NAMALWA (cell line): ENCODE results near the gene JAKMIP1.
A peak's percentile ranks its signal among the peaks of the same experiment; 100 is the strongest.

ENCODE experiments used
- DNase-seq: peaks from one replicate; pipeline ENCODE4 v3.0.0-alpha.2; 2015; ENCODE audit warnings: low spot score

The JAKMIP1 gene

GRCh38 chr4:6119507-6120020 lies 80.8 kb downstream of the JAKMIP1 start:
- DNase-seq: no peak

GRCh38 chr4:6118201-6118600 lies 82.1 kb downstream of the JAKMIP1 start:
- DNase-seq: no peak

DNA sequence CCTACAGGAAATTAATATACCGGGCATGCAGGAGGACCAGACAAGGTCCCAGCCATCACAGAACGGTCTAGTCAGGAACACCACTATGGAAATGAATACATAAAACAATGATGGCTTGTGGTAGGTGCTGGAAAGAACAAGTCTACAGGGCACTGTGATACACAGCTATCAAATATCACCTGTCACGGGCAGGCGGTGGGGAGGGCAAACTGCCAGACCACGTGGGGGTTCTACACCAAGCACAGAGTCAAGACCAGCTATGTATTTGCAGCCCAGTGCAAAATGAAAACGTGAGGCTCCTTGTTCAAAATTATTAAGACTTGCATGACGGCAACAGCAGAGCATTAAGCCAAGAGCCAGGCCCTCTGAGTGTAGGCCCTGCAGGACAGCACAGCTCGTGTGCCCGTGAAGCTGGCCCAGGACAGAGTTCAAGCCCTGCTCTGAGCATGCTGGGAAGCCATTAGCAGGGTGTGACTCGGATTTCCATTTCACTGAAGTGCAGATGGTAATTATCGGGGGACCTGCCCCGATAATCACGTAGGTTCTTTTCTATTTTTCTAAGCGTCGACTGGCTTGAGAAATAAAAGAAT lies 83.6 kb downstream of the JAKMIP1 start:
- DNase-seq: no peak

DNA sequence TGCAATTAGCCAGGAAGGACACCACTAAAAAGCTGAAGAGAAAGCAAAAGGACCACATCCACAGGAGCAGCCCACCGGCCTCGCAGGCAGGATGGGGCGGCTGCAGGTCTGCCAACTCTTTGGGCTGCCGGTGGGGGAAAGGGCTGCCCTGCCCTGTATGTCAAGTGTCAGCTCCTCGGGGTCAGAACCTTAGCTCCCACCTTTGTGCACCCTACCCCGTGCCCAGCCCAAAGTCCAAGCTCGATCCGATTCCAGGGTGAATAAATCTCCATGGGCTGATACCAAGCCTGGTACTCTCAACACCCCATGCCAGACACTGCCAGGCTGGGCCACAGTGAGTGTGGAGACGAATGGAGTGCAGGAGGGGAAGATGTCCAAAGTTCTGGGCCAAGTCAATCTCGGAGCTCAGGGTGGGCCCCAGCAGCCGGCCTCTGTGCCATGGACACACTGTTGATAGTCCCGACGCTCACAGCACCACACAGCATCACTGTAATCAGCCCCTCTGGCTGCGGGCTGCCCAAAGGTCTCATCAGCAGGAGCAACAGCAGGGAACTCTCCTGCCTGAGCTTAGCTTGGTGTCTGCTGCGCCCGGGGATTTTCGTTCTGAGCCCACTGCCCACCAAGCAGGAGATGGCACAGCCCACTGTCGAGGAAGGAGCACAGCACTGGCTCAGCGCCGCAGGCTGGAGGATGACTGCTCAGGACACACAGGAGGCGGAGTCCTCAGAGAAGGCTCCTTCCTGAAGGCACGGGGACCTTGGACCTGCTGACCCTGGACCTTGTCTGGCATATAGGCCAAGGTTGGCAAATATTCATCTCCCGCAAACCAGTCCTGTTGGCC lies 84.4 kb downstream of the JAKMIP1 start:
- no peak for DNase-seq

- no peak for DNase-seq
Measured at GRCh38 chr4:6115342-6115741, 85.0 kb downstream of the JAKMIP1 start.

DNA sequence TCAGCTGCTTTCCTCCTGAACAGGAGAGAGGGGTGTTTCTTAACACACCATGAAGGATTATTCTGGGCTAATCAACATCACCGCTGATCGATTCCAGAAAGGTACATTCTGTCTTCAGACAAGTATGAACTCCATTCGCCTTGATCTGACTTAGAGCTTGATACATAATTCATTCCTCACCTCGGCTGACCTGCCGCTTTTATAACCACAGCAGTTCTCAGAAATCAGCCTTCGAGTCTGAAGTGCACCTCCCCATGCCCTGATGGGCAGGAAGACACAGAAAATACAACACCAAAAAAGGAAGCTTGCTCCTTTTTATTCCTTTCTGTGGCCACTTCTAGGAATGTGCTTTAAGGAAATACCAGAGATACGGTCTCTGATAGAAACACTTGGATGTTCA lies 85.7 kb downstream of the JAKMIP1 start:
- DNase-seq: no peak

- DNase-seq: no peak
Measured at GRCh38 chr4:6114181-6114580, 86.2 kb downstream of the JAKMIP1 start.

- no peak for DNase-seq
Measured at GRCh38 chr4:6113641-6114040, 86.7 kb downstream of the JAKMIP1 start.

- no peak for DNase-seq
Measured at GRCh38 chr4:6112606-6113290, 87.6 kb downstream of the JAKMIP1 start.

DNA sequence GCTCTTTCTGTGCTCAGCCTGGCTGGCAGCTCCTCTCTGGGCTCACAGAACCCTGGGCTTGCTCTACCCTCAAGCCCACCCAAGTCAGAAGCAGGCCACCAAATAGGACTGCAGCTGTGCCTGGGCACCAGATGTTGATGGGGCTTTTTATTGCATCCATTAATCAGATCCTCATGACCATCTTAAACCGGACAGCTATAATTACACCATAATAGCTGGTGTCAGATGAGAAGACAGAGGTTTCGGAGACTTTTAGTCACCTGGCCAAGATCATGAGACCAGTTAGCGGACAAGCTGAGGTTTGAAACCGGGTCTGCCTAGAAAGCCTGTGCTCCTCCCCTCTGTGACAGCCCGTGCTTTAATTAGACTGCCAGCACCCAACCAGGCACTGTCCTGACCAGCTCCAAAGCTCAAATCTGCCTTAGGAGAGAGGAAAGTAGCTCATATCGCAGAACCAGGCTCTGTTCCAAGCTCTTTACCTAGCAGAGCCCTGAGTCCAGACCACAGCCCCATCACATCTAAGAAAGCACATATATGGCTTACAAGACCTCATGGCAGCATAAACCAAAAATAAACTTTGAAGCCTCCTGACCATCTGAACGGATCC lies 88.9 kb downstream of the JAKMIP1 start:
- no peak for DNase-seq

- DNase-seq: no peak
Measured at GRCh38 chr4:6110681-6111353, 89.5 kb downstream of the JAKMIP1 start.

- peak; percentile 22 for DNase-seq
Measured at GRCh38 chr4:6109842-6110560, 90.3 kb downstream of the JAKMIP1 start.

- DNase-seq: no peak
Measured at GRCh38 chr4:6107886-6108285, 92.5 kb downstream of the JAKMIP1 start.

DNA sequence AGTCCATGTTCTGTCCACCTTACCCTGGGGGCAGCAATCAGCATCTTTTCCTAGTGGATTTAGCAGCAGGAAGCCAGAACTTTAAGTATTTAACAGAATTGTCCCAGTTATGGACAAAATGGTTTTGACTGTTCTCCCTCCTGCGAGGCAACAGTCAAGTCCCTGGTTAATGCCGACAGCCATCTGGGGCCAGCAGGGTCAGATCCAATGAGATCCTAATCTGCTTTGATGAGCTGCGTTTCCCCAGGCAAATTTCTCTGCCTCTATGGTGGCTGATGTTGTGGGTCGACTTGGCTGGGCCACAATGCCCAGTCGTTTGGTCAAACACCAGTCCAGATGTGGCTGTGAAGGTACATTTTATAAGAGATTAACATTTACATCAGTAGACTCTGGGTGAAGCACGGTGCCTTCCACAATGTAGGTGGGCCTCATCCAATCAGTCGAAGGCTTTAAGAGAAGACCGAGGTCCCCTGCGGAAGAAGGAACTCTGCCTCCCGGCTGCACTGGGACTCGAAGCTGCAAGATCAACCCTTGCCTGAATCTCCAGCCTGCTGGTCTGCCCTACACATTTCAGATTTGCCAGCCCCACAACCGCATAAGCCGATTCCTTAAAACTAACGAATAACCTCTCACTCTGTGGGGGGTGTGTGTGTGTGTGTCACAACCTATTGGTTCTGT lies 93.1 kb downstream of the JAKMIP1 start:
- DNase-seq: no peak

DNA sequence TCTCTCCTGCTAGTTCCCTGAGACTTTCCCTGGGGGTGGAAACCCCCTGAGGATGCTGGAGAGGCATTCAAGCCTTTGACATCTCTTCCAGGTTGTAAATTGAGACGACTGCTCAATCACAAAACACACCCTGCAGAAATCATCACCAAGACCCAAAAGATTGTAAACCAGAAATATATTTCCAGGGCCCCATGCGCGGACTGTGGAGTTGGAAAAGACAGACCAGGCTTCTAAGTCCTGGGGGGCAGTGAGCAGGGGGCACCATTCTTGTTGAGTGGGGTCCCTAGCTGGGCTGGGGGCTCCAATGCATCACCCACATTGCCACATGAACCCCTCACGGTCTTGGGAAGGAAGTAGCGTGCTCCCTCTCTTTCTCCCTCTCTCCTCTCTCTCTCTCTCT lies 94.2 kb downstream of the JAKMIP1 start:
- DNase-seq: no peak

DNA sequence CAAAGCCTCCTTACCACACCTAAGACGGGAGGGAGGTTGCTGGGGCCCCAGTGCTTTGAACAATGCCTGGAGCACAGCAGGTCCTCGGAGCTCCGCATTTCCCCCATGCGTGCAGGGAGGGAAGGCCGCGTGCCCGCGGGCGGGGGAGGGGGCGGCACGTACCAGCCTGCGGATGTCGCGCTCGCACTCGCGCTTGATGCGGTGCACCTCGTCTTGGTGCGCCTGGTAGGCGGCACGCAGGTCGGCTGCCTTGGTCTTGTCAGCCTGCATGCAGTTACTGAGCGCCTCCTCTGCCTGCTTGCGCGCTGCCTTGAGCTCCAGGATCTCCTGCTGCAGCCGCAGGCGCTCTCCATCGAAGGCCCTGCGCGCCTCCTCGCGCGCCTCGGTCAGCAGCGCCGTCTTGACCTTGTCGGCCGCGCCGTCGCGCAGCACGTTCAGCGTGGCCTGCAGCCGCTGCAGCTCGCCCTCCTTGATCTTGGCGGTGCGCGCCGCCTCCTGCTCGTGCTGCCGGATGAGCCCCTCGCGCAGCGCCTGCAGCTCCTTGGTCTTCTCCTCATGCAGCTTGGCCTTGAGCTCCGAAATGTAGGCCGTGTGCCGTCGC lies 94.9 kb downstream of the JAKMIP1 start:
- DNase-seq: no peak

GRCh38 chr4:6104541-6105130 lies 95.7 kb downstream of the JAKMIP1 start:
- no peak for DNase-seq

DNA sequence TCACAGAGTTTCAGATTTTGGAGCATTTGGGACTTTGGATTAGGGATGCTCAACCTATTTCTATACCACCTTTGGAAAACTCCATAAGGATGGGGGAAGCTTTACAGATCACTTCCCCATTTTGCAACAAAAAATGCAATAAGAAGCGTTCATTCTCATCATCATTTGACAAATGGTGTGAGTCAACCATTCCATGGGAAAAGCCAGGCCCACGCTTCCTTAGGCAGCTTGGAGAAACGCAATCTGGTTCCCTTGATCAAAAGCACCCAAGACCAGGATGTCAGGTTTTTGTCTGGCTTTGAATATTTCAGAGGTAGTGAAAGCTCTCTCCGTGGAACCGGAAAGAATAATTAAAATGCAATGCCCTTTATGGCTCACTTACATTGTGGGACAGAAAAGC lies 102.8 kb downstream of the JAKMIP1 start:
- DNase-seq: no peak

DNA sequence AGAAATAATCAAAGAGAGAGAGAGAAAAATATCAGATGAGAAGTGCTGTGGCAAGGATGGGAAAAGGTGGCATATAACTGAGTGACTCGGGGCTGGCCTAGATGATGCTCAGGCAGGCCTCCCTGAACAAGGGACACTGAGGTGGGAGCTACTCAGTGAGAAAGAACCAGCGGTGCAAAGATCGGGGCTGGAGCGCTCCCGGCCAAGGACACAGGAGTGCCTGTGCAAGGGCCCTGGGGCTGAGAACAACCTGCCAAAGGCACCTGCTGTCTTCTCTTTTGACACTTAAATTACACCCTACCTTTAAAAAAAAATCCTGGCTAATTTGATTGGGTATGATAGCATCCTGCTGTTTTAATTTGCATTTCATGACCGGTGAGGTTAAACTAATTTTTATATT lies 104.5 kb downstream of the JAKMIP1 start:
- DNase-seq: no peak
